GM23248 (cell line): Measurements from ENCODE around the gene ZNF778. TPM values are rescaled to one million over a fixed set of nuclear protein-coding genes. Genes with fewer than 3 reads are reported as not detected.

ENCODE experiments used
- DNase-seq: peaks from one replicate; pipeline ENCODE4 v3.0.0-alpha.2; 2015
- H2AFZ ChIP-seq: fragments of 200-600 bp; sonication (generic); 2 replicates; pipeline ENCODE4 v1.6.1; 2016; ENCODE audit warnings: antibody characterized with exemption
- H3F3A ChIP-seq: fragments of 200-600 bp; sonication (generic); 2 replicates; pipeline ENCODE4 v1.6.1; 2016; ENCODE audit warnings: mild to moderate bottlenecking, antibody characterized with exemption, mixed run types; ENCODE audit not compliant: insufficient read depth
- H3K27ac ChIP-seq: fragments of 200-600 bp; sonication (generic); 2 replicates; pipeline ENCODE4 v1.5.1; 2016; ENCODE audit warnings: mild to moderate bottlenecking
- H3K27me3 ChIP-seq: fragments of 200-600 bp; sonication (generic); replicated peaks from 2 replicates; pipeline ENCODE4 v1.6.1; 2016; ENCODE audit warnings: mild to moderate bottlenecking; ENCODE audit not compliant: insufficient read depth
- H3K36me3 ChIP-seq: fragments of 200-600 bp; sonication (generic); 2 replicates; pipeline ENCODE4 v1.6.1; 2016; ENCODE audit warnings: low read depth, mild to moderate bottlenecking
- H3K4me1 ChIP-seq: fragments of 200-600 bp; sonication (generic); 2 replicates; pipeline ENCODE4 v1.6.1; 2016; ENCODE audit warnings: mild to moderate bottlenecking; ENCODE audit not compliant: insufficient read depth
- H3K4me2 ChIP-seq: fragments of 200-600 bp; sonication (generic); one replicate; pipeline ENCODE4 v1.6.1; 2016; ENCODE audit warnings: mild to moderate bottlenecking; ENCODE audit not compliant: unreplicated experiment
- H3K4me3 ChIP-seq: fragments of 200-600 bp; sonication (generic); 2 replicates; pipeline ENCODE4 v1.5.1; 2016; ENCODE audit warnings: mild to moderate bottlenecking
- H3K79me2 ChIP-seq: fragments of 200-600 bp; sonication (generic); 2 replicates; pipeline ENCODE4 v1.6.1; 2016; ENCODE audit warnings: mild to moderate bottlenecking; ENCODE audit not compliant: insufficient read depth
- H3K9ac ChIP-seq: fragments of 200-600 bp; sonication (generic); 2 replicates; pipeline ENCODE4 v1.6.1; 2016; ENCODE audit warnings: mild to moderate bottlenecking
- H3K9me2 ChIP-seq: fragments of 200-600 bp; sonication (generic); 2 replicates; pipeline ENCODE4 v1.6.1; 2016; ENCODE audit warnings: mixed run types, mild to moderate bottlenecking, moderate library complexity; ENCODE audit not compliant: insufficient read depth
- H3K9me3 ChIP-seq: fragments of 200-600 bp; sonication (generic); one replicate; pipeline ENCODE4 v1.6.1; 2017; ENCODE audit warnings: low read depth
- H4K20me1 ChIP-seq: fragments of 200-600 bp; sonication (generic); 2 replicates; pipeline ENCODE4 v1.6.0; 2016; ENCODE audit not compliant: insufficient read depth
- EZH2 ChIP-seq: fragments of 200-600 bp; sonication (generic); IDR thresholded peaks from 2 replicates; pipeline ENCODE4 v1.6.1; 2018; ENCODE audit warnings: antibody characterized with exemption, mild to moderate bottlenecking; ENCODE audit not compliant: insufficient read depth, poor library complexity, severe bottlenecking
- EZH2phosphoT487 ChIP-seq: fragments of 200-600 bp; sonication (generic); IDR thresholded peaks from 2 replicates; pipeline ENCODE4 v1.6.1; 2018; ENCODE audit warnings: antibody characterized with exemption, moderate library complexity, mild to moderate bottlenecking, low read depth; ENCODE audit not compliant: insufficient read depth
- WGBS, 2 experiments: methylation state at CpG; one replicate each; pipeline ENCODE4 v1.1.6; 2015 to 2017; ENCODE audit warnings: low lambda C conversion rate in 2 of 2, low coverage in 1 of 2; ENCODE audit errors: missing lambda C conversion rate in 2 of 2; 5-methylcytosine and 5-hydroxymethylcytosine counted together
- in situ Hi-C: fragments of 300-500 bp; cut with MboI; formaldehyde crosslinking; loops from 2 replicates; pipeline ENCODE4 v1.15.0; 2020
- polyA plus RNA-seq: library from polyadenylated mRNA; unstranded; fragments of >200 nt; fragmentation: Nextera tagmentation; extraction: Ambion mirVana; gene quantifications from 2 replicates; pipeline ENCODE4 v1.2.1, GENCODE V29; 2016
- total RNA-seq: library from RNA; depleted of rRNA; stranded (reverse); fragments of >200 nt; shearing (Covaris generic); gene quantifications from 2 replicates; pipeline ENCODE4 v1.2.3, GENCODE V29; 2014

The ZNF778 gene
- total and polyA plus RNA-seq, 2 experiments from 2014 or later: 3.0 to 3.6 TPM

DNA sequence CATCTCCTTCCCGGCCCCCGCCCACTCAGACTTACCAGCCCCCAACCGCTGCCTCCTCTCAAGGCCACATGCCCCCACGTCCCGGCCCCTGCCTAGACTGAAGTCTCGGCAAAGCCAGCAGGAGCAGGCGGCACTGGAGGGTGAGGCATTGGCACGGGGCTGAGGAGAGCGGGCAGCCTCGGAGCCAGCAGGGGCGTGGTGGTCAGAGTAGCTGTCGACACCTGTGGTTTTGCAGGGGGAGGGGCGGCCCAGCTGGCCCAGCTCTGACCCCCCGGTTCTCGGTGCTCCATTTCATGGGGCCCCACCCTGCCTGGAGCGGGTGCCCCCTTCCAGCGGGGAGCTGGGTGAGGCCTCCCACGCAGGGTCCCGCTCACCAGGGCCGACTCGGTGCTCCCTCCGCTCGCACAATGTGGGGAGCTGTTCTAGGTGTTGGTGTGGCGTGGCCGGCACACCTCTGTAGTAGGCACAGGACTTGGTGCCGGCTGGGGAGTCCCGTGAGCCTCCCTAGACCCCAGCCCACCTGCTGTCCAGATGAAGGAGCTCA lies 41.3 kb upstream of the ZNF778 start:
- Histone ChIP-seq H3K9me3 (no peaks in the 10 kb centered on the region), H2AFZ (no peak overlapping the region), H3K9me2 (no peaks in the 10 kb centered on the region), H3F3A (no peaks in the 10 kb centered on the region), H3K27me3 (no peaks in the 10 kb centered on the region), H3K36me3 (no peaks in the 10 kb centered on the region), H3K27ac (no peak overlapping the region), H4K20me1 (no peaks in the 10 kb centered on the region), H3K9ac (no peak overlapping the region), H3K4me2 (no peak overlapping the region), H3K79me2 (no peaks in the 10 kb centered on the region), H3K4me3 (no peak overlapping the region), H3K4me1 (no peaks in the 10 kb centered on the region)
- TF ChIP-seq EZH2phosphoT487: no peak
- no peak for TF ChIP-seq EZH2
- no peak for DNase-seq
- 73 to 78% methylated on average over 23 to 27 of the region's 27 CpGs for whole genome bisulfite sequencing, 2 experiments
- in situ Hi-C loops: no loop called here

DNA sequence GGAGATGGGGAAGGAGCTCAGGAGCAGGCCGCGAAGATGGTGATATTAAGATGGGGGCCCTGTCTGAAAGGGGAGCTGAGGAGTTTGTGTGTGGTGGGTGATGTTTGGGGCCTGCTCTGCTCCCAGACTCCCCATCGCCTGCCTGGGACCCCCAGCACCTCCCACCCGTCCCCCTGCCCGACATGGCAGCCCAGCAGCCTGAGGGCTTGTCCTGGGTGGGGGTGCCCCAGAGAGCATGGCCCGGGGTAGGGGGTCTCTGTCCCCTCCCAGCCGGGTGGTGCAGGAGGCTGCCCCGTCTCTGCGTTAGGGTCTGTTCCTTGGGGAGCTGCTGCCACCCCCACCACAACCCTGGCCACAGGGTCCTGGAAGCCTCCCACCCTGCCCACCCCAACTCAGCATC lies 40.8 kb upstream of the ZNF778 start:
- Histone ChIP-seq H3K36me3 (no peaks in the 10 kb centered on the region), H4K20me1 (no peaks in the 10 kb centered on the region), H3K9me3 (no peaks in the 10 kb centered on the region), H3K4me2 (no peak overlapping the region), H3K79me2 (no peaks in the 10 kb centered on the region), H3K27me3 (no peaks in the 10 kb centered on the region), H3K9ac (no peak overlapping the region), H3K9me2 (no peaks in the 10 kb centered on the region), H2AFZ (no peak overlapping the region), H3K4me3 (no peak overlapping the region), H3F3A (no peaks in the 10 kb centered on the region), H3K4me1 (no peaks in the 10 kb centered on the region), H3K27ac (no peak overlapping the region)
- TF ChIP-seq EZH2 (no peak), EZH2phosphoT487 (no peak)
- no peak for DNase-seq
- WGBS, 2 experiments: 67 to 71% methylated on average over 8 to 9 of the region's 9 CpGs
- in situ Hi-C loops: no loop called here

DNA sequence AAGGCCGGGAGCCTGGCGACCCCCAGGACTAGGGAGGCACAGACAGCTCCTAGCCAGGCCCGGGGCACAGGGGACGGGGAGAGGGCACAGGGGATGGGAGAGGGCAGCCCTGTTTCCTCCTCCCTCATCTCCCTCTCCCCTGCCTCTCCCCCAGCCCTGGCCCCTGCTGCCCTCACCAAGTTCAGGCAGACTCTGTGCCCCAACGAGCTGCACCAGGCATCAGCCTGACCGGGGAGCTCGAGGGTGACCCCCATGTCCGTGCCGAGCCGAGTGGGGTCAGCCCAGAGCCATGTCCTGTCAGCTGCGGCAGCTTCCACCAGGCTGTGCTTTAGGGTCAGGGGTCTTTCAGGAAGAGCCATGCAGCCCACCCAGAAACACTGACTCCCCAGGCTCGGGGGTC lies 40.0 kb upstream of the ZNF778 start:
- no peaks in the 10 kb centered on the region for H4K20me1 ChIP-seq
- no peak overlapping the region for H3K4me3 ChIP-seq
- in situ Hi-C loops: no loop called here
- H3K4me2 ChIP-seq: no peak overlapping the region
- WGBS, 2 experiments: 62 to 75% methylated on average over 8 to 12 of the region's 12 CpGs
- no peaks in the 10 kb centered on the region for H3K36me3 ChIP-seq
- H3K27ac ChIP-seq: no peak overlapping the region
- H3F3A ChIP-seq: no peaks in the 10 kb centered on the region
- H2AFZ ChIP-seq: no peak overlapping the region
- TF ChIP-seq EZH2 (no peak), EZH2phosphoT487 (no peak)
- H3K9ac ChIP-seq: no peak overlapping the region
- DNase-seq: no peak
- H3K27me3 ChIP-seq: no peaks in the 10 kb centered on the region; the same call in 1 of the 2 replicates
- H3K9me2 ChIP-seq: no peaks in the 10 kb centered on the region
- no peaks in the 10 kb centered on the region for H3K4me1 ChIP-seq
- no peaks in the 10 kb centered on the region for H3K9me3 ChIP-seq
- no peaks in the 10 kb centered on the region for H3K79me2 ChIP-seq

DNA sequence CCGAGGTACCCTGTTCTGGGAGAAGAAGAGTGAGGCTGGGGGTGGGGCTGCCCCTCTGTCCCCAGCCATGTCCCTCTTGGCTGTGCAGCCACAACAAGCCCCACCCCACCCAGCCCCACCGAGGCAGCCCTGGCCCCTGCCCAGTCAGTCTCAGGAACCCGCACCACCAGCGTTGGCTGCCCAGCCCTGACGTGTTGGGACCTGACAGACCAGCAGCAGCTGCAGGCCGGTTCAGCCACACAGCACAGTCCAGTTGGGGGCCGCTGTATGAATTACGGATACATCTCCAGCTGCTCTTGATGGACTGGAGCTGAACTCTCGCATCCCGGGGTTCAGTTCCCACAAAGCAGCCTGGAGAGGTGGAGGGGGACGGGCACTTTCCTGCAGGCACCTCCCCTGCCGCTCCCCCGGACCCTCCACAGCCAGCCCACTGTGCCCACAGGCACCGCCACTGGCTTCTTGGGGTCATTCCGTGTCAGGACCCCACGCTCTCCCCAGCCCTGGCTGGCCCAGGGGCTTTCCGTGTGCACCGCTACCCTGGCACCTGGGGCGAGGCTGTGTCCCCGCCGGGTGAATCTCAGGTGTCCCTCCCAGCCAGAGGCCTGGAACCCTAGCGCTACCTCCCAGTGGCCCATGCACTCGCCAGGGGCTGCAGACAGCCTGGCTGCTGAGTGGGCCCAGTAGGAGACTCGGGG lies 38.9 kb upstream of the ZNF778 start:
- Histone ChIP-seq H3K9me2 (no peaks in the 10 kb centered on the region), H3K4me3 (no peak overlapping the region), H3K27me3 (peaks cover 7% of the 10 kb centered on the region; the same call in 1 of the 2 replicates), H3K4me2 (no peak overlapping the region), H3K9me3 (no peaks in the 10 kb centered on the region), H3K79me2 (no peaks in the 10 kb centered on the region), H3K4me1 (no peaks in the 10 kb centered on the region), H2AFZ (no peak overlapping the region), H3F3A (no peaks in the 10 kb centered on the region), H3K27ac (no peak overlapping the region), H4K20me1 (no peaks in the 10 kb centered on the region), H3K36me3 (no peaks in the 10 kb centered on the region), H3K9ac (no peak overlapping the region)
- in situ Hi-C loops: no loop called here
- no peak for TF ChIP-seq EZH2
- no peak for TF ChIP-seq EZH2phosphoT487
- no peak for DNase-seq
- WGBS, 2 experiments: 77 to 82% methylated on average over 20 to 24 of the region's 24 CpGs
